ENCODE data around the gene PLCG2. TPM values are rescaled to one million over a fixed set of nuclear protein-coding genes. Genes with fewer than 3 reads are reported as not detected.

The PLCG2 gene
- total and polyA plus RNA-seq, 2 experiments from 2014 or later, result 2.5 to 5.0 TPM

GRCh38 chr16:81939164-81940056 is 160.3 kb downstream of the PLCG2 start:
- WGBS (ENCODE audit: low lambda C conversion rate, missing lambda C conversion rate), result 60% methylated on average over 7 of the region's 7 CpGs

GRCh38 chr16:81940781-81941560 is 161.9 kb downstream of the PLCG2 start:
- Histone ChIP-seq H3K4me3 (no peak overlapping the region), H3K36me3 (replicated peaks; ENCODE audit: insufficient read depth, low read depth) (no peaks in the 10 kb centered on the region), H4K20me1 (ENCODE audit: insufficient read depth, poor library complexity, severe bottlenecking) (no peaks in the 10 kb centered on the region), H3K79me2 (no peaks in the 10 kb centered on the region), H3K9me2 (replicated peaks; ENCODE audit: insufficient read depth) (no peaks in the 10 kb centered on the region), H3K4me1 (ENCODE audit: insufficient read depth) (no peaks in the 10 kb centered on the region), H2AFZ (no peak overlapping the region), H3K27me3 (no peaks in the 10 kb centered on the region), H3K9me3 (ENCODE audit: low read depth) (no peaks in the 10 kb centered on the region), H3K4me2 (no peak overlapping the region), H3K27ac (no peak overlapping the region)
- WGBS (ENCODE audit: low lambda C conversion rate, missing lambda C conversion rate), result 51% methylated on average over 3 of the region's 3 CpGs
- no peak for TF ChIP-seq EZH2phosphoT487 (IDR thresholded peaks at IDR 0.05; ENCODE audit: low read depth, severe bottlenecking, unreplicated experiment)
- peak; percentile 61 for TF ChIP-seq CTCF (IDR thresholded peaks at IDR 0.05; ENCODE audit: poor library complexity)
- peak; percentile 50 for DNase-seq (ENCODE audit: low spot score)

More at GRCh38 chr16:81939164-81940056, 160.3 kb downstream of the PLCG2 start:
- Histone ChIP-seq H3K9me2 (replicated peaks; ENCODE audit: insufficient read depth) (no peaks in the 10 kb centered on the region), H3K4me2 (no peak overlapping the region), H2AFZ (no peak overlapping the region), H3K4me3 (no peak overlapping the region), H3K36me3 (replicated peaks; ENCODE audit: insufficient read depth, low read depth) (no peaks in the 10 kb centered on the region), H3K79me2 (no peaks in the 10 kb centered on the region), H4K20me1 (ENCODE audit: insufficient read depth, poor library complexity, severe bottlenecking) (no peaks in the 10 kb centered on the region), H3K9me3 (ENCODE audit: low read depth) (no peaks in the 10 kb centered on the region), H3K27ac (no peak overlapping the region), H3K27me3 (no peaks in the 10 kb centered on the region), H3K4me1 (ENCODE audit: insufficient read depth) (no peaks in the 10 kb centered on the region)
- no peak for DNase-seq (ENCODE audit: low spot score)
- TF ChIP-seq CTCF (IDR thresholded peaks at IDR 0.05; ENCODE audit: poor library complexity) (no peak), EZH2 (IDR thresholded peaks at IDR 0.05; ENCODE audit: borderline replicate concordance) (no peak), EZH2phosphoT487 (IDR thresholded peaks at IDR 0.05; ENCODE audit: low read depth, severe bottlenecking, unreplicated experiment) (no peak)

GRCh38 chr16:81942007-81942601 is 163.0 kb downstream of the PLCG2 start:
- no peaks in the 10 kb centered on the region for H3K36me3 ChIP-seq (replicated peaks; ENCODE audit: insufficient read depth, low read depth)
- 77% methylated on average over 7 of the region's 7 CpGs for WGBS (ENCODE audit: low lambda C conversion rate, missing lambda C conversion rate)
- H4K20me1 ChIP-seq (ENCODE audit: insufficient read depth, poor library complexity, severe bottlenecking), result no peaks in the 10 kb centered on the region

More at GRCh38 chr16:81942007-81942601, 163.0 kb downstream of the PLCG2 start:
- Histone ChIP-seq H3K4me1 (ENCODE audit: insufficient read depth) (no peaks in the 10 kb centered on the region), H3K4me2 (no peak overlapping the region), H2AFZ (no peak overlapping the region), H3K9me2 (replicated peaks; ENCODE audit: insufficient read depth) (no peaks in the 10 kb centered on the region), H3K27ac (no peak overlapping the region), H3K79me2 (no peaks in the 10 kb centered on the region), H3K27me3 (no peaks in the 10 kb centered on the region), H3K4me3 (no peak overlapping the region), H3K9me3 (ENCODE audit: low read depth) (no peaks in the 10 kb centered on the region)
- DNase-seq (ENCODE audit: low spot score), result no peak
- no peak for TF ChIP-seq EZH2phosphoT487 (IDR thresholded peaks at IDR 0.05; ENCODE audit: low read depth, severe bottlenecking, unreplicated experiment)
- TF ChIP-seq EZH2 (IDR thresholded peaks at IDR 0.05; ENCODE audit: borderline replicate concordance), result no peak
- no peak for TF ChIP-seq CTCF (IDR thresholded peaks at IDR 0.05; ENCODE audit: poor library complexity)
